OCI-LY7 (cell line): ENCODE measurements around the gene PPP2R1B. TPM values are rescaled to one million over a fixed set of nuclear protein-coding genes. Genes with fewer than 3 reads are reported as not detected.

Experiments
- BruUV-seq: library from RNA; stranded (reverse); fragments of 400-500 nt; replicated peaks from 2 replicates; lab custom pipeline; 2021; lab: Mats Ljungman, UMichigan
- CTCF ChIA-PET: fragments of 300-600 bp; sonication (Branson Sonifier 250); formaldehyde crosslinking; loops from one replicate; lab custom pipeline; 2022; ENCODE audit warnings: antibody characterized with exemption; ENCODE audit not compliant: unreplicated experiment; lab: Charles Lee
- POLR2A ChIA-PET: fragments of 300-600 bp; sonication (Branson Sonifier 250); formaldehyde crosslinking; loops from one replicate; lab custom pipeline; 2022; ENCODE audit warnings: antibody characterized with exemption; lab: Charles Lee
- DNase-seq: peaks from one replicate; pipeline ENCODE4 v3.0.0-alpha.2; 2015; ENCODE audit warnings: low spot score
- H2AFZ ChIP-seq: fragments of 200-600 bp; sonication (generic), shearing (Covaris generic); 2 replicates; pipeline ENCODE4 v1.6.1; 2014; ENCODE audit warnings: mild to moderate bottlenecking, antibody characterized with exemption, low read length, moderate library complexity
- H3K27ac ChIP-seq: fragments of 200-600 bp; sonication (generic); 2 replicates; pipeline ENCODE4 v1.5.1; 2014; ENCODE audit warnings: mixed run types, low read depth, mild to moderate bottlenecking, moderate library complexity, low read length, inconsistent platforms; ENCODE audit not compliant: poor library complexity, severe bottlenecking
- H3K36me3 ChIP-seq: fragments of 200-600 bp; sonication (generic); 2 replicates; pipeline ENCODE4 v1.6.1; 2014; ENCODE audit warnings: mild to moderate bottlenecking, antibody characterized with exemption, low read length, moderate library complexity, mixed read lengths; ENCODE audit not compliant: insufficient read depth
- H3K4me1 ChIP-seq: fragments of 200-600 bp; sonication (generic); 2 replicates; pipeline ENCODE4 v1.5.1; 2014; ENCODE audit warnings: mild to moderate bottlenecking, low read length; ENCODE audit not compliant: insufficient read depth, poor library complexity, severe bottlenecking
- H3K4me2 ChIP-seq: fragments of 200-600 bp; sonication (generic); 2 replicates; pipeline ENCODE4 v1.6.1; 2014; ENCODE audit warnings: mild to moderate bottlenecking, low read length
- H3K4me3 ChIP-seq: fragments of 200-600 bp; sonication (generic); 2 replicates; pipeline ENCODE4 v1.5.1; 2014; ENCODE audit warnings: mild to moderate bottlenecking, low read depth, low read length; ENCODE audit not compliant: poor library complexity, severe bottlenecking
- H3K79me2 ChIP-seq: fragments of 200-600 bp; sonication (generic); 2 replicates; pipeline ENCODE4 v1.6.1; 2016; ENCODE audit warnings: low read depth, mild to moderate bottlenecking, low read length, moderate library complexity, mixed read lengths; ENCODE audit not compliant: insufficient read depth
- H3K9me2 ChIP-seq: fragments of 200-600 bp; sonication (generic); 2 replicates; pipeline ENCODE4 v1.6.1; 2016; ENCODE audit warnings: mild to moderate bottlenecking, low read length, mixed read lengths; ENCODE audit not compliant: insufficient read depth
- H3K9me3 ChIP-seq: fragments of 200-600 bp; sonication (generic); 2 replicates; pipeline ENCODE4 v1.6.1; 2014; ENCODE audit warnings: mild to moderate bottlenecking, mixed run types, low read length, mixed read lengths
- H4K20me1 ChIP-seq: fragments of 200-600 bp; sonication (generic); 2 replicates; pipeline ENCODE4 v1.6.1; 2014; ENCODE audit warnings: mild to moderate bottlenecking, antibody characterized with exemption, low read length, moderate library complexity, mixed read lengths; ENCODE audit not compliant: insufficient read depth
- EZH2phosphoT487 ChIP-seq: fragments of 200-600 bp; sonication (generic); IDR thresholded peaks from 2 replicates; pipeline ENCODE4 v1.6.1; 2018; ENCODE audit warnings: low read depth, borderline replicate concordance, mild to moderate bottlenecking, mixed run types, antibody characterized with exemption, low read length, moderate library complexity, mixed read lengths
- intact Hi-C: fragments of 100-400 bp; cut with micrococcal nuclease; formaldehyde crosslinking; loops from one replicate; pipeline ENCODE4 v1.10.0; 2022; ENCODE audit not compliant: unreplicated experiment
- total RNA-seq, 2 experiments: library from RNA; depleted of rRNA in 1 of 2; stranded (reverse); fragments of >200 nt in 1 of 2; shearing (Covaris generic) in 1 of 2; gene quantifications; 2 replicates each; pipeline ENCODE4 v1.2.3, GENCODE V29; 2014 to 2022
- TF ChIP-seq, protein P1 (sequence below): fragments of 200-600 bp; sonication (generic); conservative IDR thresholded peaks from 2 replicates; pipeline ENCODE4 v1.5.1; 2014; ENCODE audit warnings: mild to moderate bottlenecking, antibody characterized with exemption, low read length, moderate library complexity, mixed read lengths

The PPP2R1B gene
- total RNA-seq, 2 experiments from 2014 or later, result 50.6 to 84.2 TPM

DNA sequence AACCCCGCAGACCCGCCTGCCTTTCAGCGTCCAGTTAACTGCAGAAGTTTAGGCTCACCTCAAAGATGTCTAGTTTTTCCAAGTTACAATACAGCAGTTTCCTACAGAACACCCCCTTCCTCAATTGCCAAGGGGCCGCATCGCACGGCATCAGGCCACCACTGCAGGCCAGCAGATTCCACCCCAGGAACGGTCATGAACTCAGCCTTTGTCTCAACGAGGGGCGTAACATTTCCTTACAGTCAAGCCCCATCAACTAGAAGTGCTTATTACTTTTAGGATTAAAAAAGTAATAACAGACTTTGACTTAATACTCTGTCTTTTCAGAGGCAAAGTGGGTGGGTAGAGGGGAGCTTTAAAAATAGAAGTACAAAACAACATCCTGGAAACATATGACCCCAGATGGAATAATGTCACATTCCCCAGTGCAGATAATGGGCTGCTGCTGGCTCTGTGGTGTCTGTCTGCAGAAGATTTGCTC, 36.3 kb downstream of the PPP2R1B start:
- BruUV-seq, result no TSS peak

DNA sequence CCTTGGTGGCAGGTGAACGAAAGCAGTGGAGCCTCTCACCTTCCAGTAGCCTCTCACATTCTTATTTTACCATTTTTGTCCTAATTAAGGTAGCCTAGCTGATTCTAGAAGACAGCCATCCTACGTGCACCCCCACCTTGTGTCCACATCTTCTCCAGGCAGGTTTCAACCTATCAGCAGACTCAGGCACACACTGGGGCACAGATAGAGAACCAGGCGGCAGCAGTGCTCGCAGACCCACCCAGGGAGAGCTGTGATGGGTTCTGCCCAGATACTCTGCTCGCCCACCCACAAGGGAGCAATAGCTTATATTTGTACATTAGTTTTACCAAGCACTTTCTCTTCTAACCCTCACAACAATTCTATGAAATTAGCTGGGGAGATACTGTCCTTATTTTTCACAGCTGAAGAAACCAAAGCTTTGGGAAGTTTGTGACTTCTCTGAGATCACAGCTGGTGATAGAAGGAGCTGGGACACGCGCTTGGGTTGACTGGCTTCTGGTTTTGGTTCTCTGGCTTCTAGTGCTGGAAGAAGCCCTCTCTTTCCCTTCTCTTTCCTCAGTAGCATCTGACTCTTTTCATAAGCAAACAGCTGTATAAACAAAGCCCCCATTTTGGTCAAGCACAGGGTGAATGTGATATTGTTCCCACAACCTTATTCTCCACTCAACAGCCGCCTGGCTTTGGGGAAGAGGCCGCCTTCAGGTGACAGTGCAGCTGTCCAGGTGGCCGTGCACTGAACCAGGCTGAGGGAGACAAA, 36.9 kb downstream of the PPP2R1B start:
- no TSS peak for BruUV-seq
- no peaks in the 10 kb centered on the region for H3K4me1 ChIP-seq
- H3K4me2 ChIP-seq, result no peak overlapping the region
- ChIA-PET CTCF (interaction anchor here (1.0 kb wide), 1 partner anchor 13 kb away, joined by 3 read pairs; no protein-coding TSS in a partner anchor), POLR2A (no interaction called here)
- intact Hi-C loops, result no loop called here
- H3K9me2 ChIP-seq, result no peaks in the 10 kb centered on the region
- H3K9me3 ChIP-seq, result no peaks in the 10 kb centered on the region
- TF ChIP-seq, protein P1, sequence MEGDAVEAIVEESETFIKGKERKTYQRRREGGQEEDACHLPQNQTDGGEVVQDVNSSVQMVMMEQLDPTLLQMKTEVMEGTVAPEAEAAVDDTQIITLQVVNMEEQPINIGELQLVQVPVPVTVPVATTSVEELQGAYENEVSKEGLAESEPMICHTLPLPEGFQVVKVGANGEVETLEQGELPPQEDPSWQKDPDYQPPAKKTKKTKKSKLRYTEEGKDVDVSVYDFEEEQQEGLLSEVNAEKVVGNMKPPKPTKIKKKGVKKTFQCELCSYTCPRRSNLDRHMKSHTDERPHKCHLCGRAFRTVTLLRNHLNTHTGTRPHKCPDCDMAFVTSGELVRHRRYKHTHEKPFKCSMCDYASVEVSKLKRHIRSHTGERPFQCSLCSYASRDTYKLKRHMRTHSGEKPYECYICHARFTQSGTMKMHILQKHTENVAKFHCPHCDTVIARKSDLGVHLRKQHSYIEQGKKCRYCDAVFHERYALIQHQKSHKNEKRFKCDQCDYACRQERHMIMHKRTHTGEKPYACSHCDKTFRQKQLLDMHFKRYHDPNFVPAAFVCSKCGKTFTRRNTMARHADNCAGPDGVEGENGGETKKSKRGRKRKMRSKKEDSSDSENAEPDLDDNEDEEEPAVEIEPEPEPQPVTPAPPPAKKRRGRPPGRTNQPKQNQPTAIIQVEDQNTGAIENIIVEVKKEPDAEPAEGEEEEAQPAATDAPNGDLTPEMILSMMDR, result no peak
- no peak for TF ChIP-seq EZH2phosphoT487
- no peak overlapping the region for H3K27ac ChIP-seq
- no peaks in the 10 kb centered on the region for H4K20me1 ChIP-seq
- peaks cover 29% of the 10 kb centered on the region for H3K36me3 ChIP-seq
- no peaks in the 10 kb centered on the region for H3K79me2 ChIP-seq
- H2AFZ ChIP-seq, result no peak overlapping the region
- no peak for DNase-seq
- no peak overlapping the region for H3K4me3 ChIP-seq

More for the DNA sequence above, 36.3 kb downstream of the PPP2R1B start:
- no peaks in the 10 kb centered on the region for H3K4me1 ChIP-seq
- H3K9me3 ChIP-seq, result no peaks in the 10 kb centered on the region
- no peak overlapping the region for H3K4me2 ChIP-seq
- H3K4me3 ChIP-seq, result no peak overlapping the region
- no peaks in the 10 kb centered on the region for H3K9me2 ChIP-seq
- H3K79me2 ChIP-seq, result no peaks in the 10 kb centered on the region
- H2AFZ ChIP-seq, result no peak overlapping the region
- no peak overlapping the region for H3K27ac ChIP-seq
- no peak for DNase-seq
- ChIA-PET CTCF (interaction anchor here (1.0 kb wide), 1 partner anchor 14 kb away, joined by 3 read pairs; no protein-coding TSS in a partner anchor), POLR2A (interaction anchor here (0.6 kb wide), 1 partner anchor 38 kb away, joined by 4 read pairs; no protein-coding TSS in a partner anchor)
- H3K36me3 ChIP-seq, result peaks cover 23% of the 10 kb centered on the region
- no peak for TF ChIP-seq EZH2phosphoT487
- TF ChIP-seq, protein P1, result no peak
- intact Hi-C loops, result no loop called here
- H4K20me1 ChIP-seq, result no peaks in the 10 kb centered on the region

DNA sequence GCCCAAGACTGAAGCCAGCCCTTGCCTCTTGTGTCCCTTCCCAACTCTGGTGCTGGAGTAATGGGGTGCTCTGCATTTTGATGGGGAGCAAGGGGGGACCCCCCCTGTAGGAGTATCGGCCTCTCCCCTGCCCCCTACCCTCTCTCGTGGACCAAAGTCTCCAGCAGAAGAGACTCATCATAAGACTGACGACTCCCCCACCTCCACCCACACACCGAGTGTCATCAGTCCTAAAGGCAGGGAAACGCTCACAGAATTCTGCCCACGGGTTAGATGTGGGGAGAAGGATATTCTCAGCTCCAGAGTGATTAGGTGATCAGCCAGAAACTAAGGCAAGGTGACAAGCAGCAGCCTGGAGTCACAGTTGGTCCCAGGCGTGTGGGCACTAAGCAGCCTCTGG, 38.8 kb downstream of the PPP2R1B start:
- H2AFZ ChIP-seq, result no peak overlapping the region
- ChIA-PET CTCF (no interaction called here), POLR2A (interaction anchor here (0.8 kb wide), 1 partner anchor 30 kb away, joined by 3 read pairs; no protein-coding TSS in a partner anchor)
- peaks cover 47% of the 10 kb centered on the region for H3K36me3 ChIP-seq
- no peaks in the 10 kb centered on the region for H3K4me1 ChIP-seq
- TF ChIP-seq, protein P1, result no peak
- TF ChIP-seq EZH2phosphoT487, result no peak
- H3K4me2 ChIP-seq, result no peak overlapping the region
- BruUV-seq, result no TSS peak
- DNase-seq, result no peak
- H4K20me1 ChIP-seq, result no peaks in the 10 kb centered on the region
- H3K27ac ChIP-seq, result no peak overlapping the region
- no peaks in the 10 kb centered on the region for H3K9me2 ChIP-seq
- H3K4me3 ChIP-seq, result no peak overlapping the region
- H3K9me3 ChIP-seq, result no peaks in the 10 kb centered on the region
- intact Hi-C loops, result no loop called here
- H3K79me2 ChIP-seq, result no peaks in the 10 kb centered on the region
